Fibroblast of lung (primary cell): ENCODE measurements around the gene FBF1. TPM values are rescaled to one million over a fixed set of nuclear protein-coding genes. Genes with fewer than 3 reads are reported as not detected.
"Not testable (repeated sequence)": the region's sequence is repeated elsewhere in the genome, so short reads cannot be mapped to it uniquely, and the experiment has no call there.

Source experiments
- DNase-seq, 2 donors: peaks; one replicate each; pipeline versions ENCODE4 v3.0.0 to v3.0.0-alpha.2; 2010; ENCODE audit warnings: low read depth in 2 of 2
- H2AFZ ChIP-seq: 2 replicates; pipeline ENCODE4 v1.5.1; 2012; ENCODE audit warnings: low read length, control low read depth, inconsistent platforms
- H3K27ac ChIP-seq: 2 replicates; pipeline ENCODE4 v1.5.1; 2011; ENCODE audit warnings: low read length, control low read depth; ENCODE audit not compliant: insufficient read depth
- H3K27me3 ChIP-seq: 2 replicates; pipeline ENCODE4 v1.5.1; 2011; ENCODE audit warnings: mild to moderate bottlenecking, low read length; ENCODE audit not compliant: control insufficient read depth, insufficient read depth
- H3K36me3 ChIP-seq: 2 replicates; pipeline ENCODE4 v1.5.1; 2011; ENCODE audit warnings: low read length; ENCODE audit not compliant: control insufficient read depth, insufficient read depth
- H3K4me1 ChIP-seq: 2 replicates; pipeline ENCODE4 v1.5.1; 2011; ENCODE audit warnings: low read length; ENCODE audit not compliant: control insufficient read depth, insufficient read depth; ENCODE audit errors: extremely low read depth
- H3K4me2 ChIP-seq: 2 replicates; pipeline ENCODE4 v1.5.1; 2011; ENCODE audit warnings: low read length, control low read depth; ENCODE audit not compliant: insufficient read depth; ENCODE audit errors: extremely low read depth
- H3K4me3 ChIP-seq, 4 experiments: fragments of 200-600 bp in 1 of 4; sonication (generic) in 1 of 4; replicated peaks in 1 of 4; 2 replicates each; pipeline ENCODE4 v1.5.1; 2011 to 2016; ENCODE audit warnings: low read length in 4 of 4, low read depth in 3 of 4, mild to moderate bottlenecking in 3 of 4, control low read depth in 2 of 4, inconsistent platforms in 1 of 4, mixed read lengths in 1 of 4; ENCODE audit not compliant: insufficient read depth in 1 of 4; ENCODE audit errors: control extremely low read depth in 1 of 4
- H3K79me2 ChIP-seq: 2 replicates; pipeline ENCODE4 v1.5.1; 2012; ENCODE audit warnings: mild to moderate bottlenecking, low read length, inconsistent platforms; ENCODE audit not compliant: control insufficient read depth, insufficient read depth
- H3K9ac ChIP-seq: 2 replicates; pipeline ENCODE4 v1.5.1; 2011; ENCODE audit warnings: mild to moderate bottlenecking, low read length, control low read depth; ENCODE audit not compliant: insufficient read depth
- H3K9me3 ChIP-seq: 2 replicates; pipeline ENCODE4 v1.5.1; 2012; ENCODE audit warnings: low read depth, low read length; ENCODE audit not compliant: control insufficient read depth, insufficient read depth
- H4K20me1 ChIP-seq: 2 replicates; pipeline ENCODE4 v1.5.1; 2011; ENCODE audit warnings: low read length; ENCODE audit not compliant: control insufficient read depth, insufficient read depth; ENCODE audit errors: extremely low read depth
- EZH2 ChIP-seq: IDR thresholded peaks from 2 replicates; pipeline ENCODE4 v1.5.1; 2012; ENCODE audit warnings: low read length, control low read depth, mild to moderate bottlenecking; ENCODE audit errors: missing control alignments
- polyA plus RNA-seq, 2 donors: library from polyadenylated mRNA; depleted of rRNA in 1 of 2; stranded (reverse) in 1 of 2; unstranded in 1 of 2; fragments of >200 nt; gene quantifications; 2 replicates each; pipeline ENCODE4 v1.2.1, GENCODE V29; 2011 to 2012; ENCODE audit warnings: missing spikeins in 1 of 2
- total RNA-seq: library from RNA; depleted of rRNA; stranded (reverse); fragments of >200 nt; gene quantifications from 2 replicates; pipeline ENCODE4 v1.2.1, GENCODE V29; 2014
- TF ChIP-seq, protein P1 (sequence below), 2 donors: IDR thresholded peaks in 1 of 2; conservative IDR thresholded peaks in 1 of 2; 1 replicate in 1 of 2; 2 replicates in 1 of 2; pipeline ENCODE4 v1.5.1; 2011 to 2012; ENCODE audit warnings: low read length in 2 of 2, control low read depth in 1 of 2, inconsistent platforms in 1 of 2, low read depth in 1 of 2, mild to moderate bottlenecking in 1 of 2

The FBF1 gene
- total and polyA plus RNA-seq, 2 donors (not counting 1 experiment from before 2014, with no cell fraction given), result 1.6 to 11.2 TPM

DNA sequence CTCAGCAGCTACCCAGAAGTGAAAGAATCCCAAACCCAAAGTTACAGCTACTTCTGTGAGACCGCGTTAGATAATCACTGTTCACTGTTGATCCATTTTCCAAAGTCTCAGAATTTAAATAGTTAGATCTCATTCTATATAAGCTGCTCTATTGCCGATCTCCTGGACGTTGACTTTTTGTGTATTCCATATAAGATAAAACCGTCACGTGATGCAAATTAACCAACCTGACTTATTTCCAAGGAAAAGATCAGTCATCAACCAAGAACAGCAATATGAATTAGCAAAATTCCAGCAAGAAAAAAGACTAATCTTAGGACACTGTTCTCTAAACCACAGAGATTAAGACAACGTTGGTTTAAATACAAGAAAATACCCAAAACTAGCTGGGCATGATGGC lies 29.8 kb upstream of the FBF1 start:
- Histone ChIP-seq H2AFZ (no peak overlapping the region), H4K20me1 (no peaks in the 10 kb centered on the region), H3K27ac (no peak overlapping the region), H3K36me3 (no peaks in the 10 kb centered on the region), H3K79me2 (no peaks in the 10 kb centered on the region), H3K4me3 (no peak overlapping the region), H3K9me3 (no peaks in the 10 kb centered on the region), H3K4me1 (no peaks in the 10 kb centered on the region), H3K4me2 (no peak overlapping the region), H3K9ac (no peak overlapping the region), H3K27me3 (no peaks in the 10 kb centered on the region)
- no peak for TF ChIP-seq EZH2
- TF ChIP-seq, protein P1, sequence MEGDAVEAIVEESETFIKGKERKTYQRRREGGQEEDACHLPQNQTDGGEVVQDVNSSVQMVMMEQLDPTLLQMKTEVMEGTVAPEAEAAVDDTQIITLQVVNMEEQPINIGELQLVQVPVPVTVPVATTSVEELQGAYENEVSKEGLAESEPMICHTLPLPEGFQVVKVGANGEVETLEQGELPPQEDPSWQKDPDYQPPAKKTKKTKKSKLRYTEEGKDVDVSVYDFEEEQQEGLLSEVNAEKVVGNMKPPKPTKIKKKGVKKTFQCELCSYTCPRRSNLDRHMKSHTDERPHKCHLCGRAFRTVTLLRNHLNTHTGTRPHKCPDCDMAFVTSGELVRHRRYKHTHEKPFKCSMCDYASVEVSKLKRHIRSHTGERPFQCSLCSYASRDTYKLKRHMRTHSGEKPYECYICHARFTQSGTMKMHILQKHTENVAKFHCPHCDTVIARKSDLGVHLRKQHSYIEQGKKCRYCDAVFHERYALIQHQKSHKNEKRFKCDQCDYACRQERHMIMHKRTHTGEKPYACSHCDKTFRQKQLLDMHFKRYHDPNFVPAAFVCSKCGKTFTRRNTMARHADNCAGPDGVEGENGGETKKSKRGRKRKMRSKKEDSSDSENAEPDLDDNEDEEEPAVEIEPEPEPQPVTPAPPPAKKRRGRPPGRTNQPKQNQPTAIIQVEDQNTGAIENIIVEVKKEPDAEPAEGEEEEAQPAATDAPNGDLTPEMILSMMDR (conservative IDR thresholded peaks at IDR 0.05 in 1 of 2, IDR thresholded peaks at IDR 0.05 in 1 of 2; ENCODE audit: low read depth in 1 of 2, low read length in 2 of 2), result no peak
- no peak for DNase-seq

DNA sequence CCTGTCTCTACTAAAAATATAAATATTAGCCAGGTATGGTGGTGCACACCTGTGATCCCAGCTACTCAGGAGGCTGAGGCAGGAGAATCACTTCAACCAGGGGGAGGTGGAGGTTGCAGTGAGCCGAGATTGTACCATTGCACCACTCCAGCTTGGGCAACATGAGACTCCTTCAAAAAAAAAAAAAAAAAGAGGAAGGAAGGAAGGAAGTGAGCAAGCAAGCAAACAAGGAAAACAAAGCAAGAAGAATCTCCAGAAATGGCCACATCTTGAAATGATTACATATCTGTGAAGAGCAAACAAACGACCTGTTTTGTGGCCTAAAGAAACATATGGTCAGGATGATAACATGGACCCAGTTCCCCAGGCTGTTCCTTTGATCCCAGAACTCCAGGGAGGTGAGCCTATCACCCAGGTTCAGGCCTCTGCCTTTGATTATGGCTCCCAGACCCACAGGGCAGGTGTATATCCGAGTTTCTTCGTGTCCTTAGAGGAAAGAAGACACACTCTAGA lies 29.2 kb upstream of the FBF1 start:
- no peaks in the 10 kb centered on the region for H3K27me3 ChIP-seq
- no peak overlapping the region for H3K9ac ChIP-seq
- no peaks in the 10 kb centered on the region for H3K9me3 ChIP-seq
- no peak for DNase-seq
- H3K4me2 ChIP-seq, result no peak overlapping the region
- TF ChIP-seq EZH2, result no peak
- TF ChIP-seq, protein P1 (conservative IDR thresholded peaks at IDR 0.05 in 1 of 2, IDR thresholded peaks at IDR 0.05 in 1 of 2; ENCODE audit: low read depth in 1 of 2, low read length in 2 of 2), result no peak
- no peak overlapping the region for H3K4me3 ChIP-seq
- no peak overlapping the region for H2AFZ ChIP-seq
- no peaks in the 10 kb centered on the region for H4K20me1 ChIP-seq
- no peak overlapping the region for H3K27ac ChIP-seq
- no peaks in the 10 kb centered on the region for H3K36me3 ChIP-seq
- no peaks in the 10 kb centered on the region for H3K79me2 ChIP-seq
- H3K4me1 ChIP-seq, result no peaks in the 10 kb centered on the region

DNA sequence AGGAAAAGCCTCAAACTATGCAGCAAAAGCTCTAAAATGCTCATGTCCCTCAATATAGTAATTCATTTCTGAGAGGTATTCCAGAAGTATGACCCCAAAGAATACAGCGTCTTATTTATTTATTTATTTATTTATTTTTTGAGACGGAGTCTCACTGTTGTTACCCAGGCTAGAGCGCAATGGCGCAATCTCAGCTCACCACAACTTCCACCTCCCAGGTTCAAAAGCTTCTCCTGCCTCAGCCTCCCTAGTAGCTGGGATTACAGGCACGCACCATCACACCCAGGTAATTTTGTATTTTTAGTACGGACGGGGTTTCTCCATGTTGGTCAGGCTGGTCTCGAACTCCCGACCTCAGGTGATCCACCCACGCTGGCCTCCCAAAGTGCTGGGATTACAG lies 28.2 kb upstream of the FBF1 start:
- H3K27ac ChIP-seq, H3K36me3 ChIP-seq, H3K9ac ChIP-seq, H4K20me1 ChIP-seq, H2AFZ ChIP-seq, H3K27me3 ChIP-seq, H3K4me3 ChIP-seq, H3K4me2 ChIP-seq, H3K9me3 ChIP-seq, H3K4me1 ChIP-seq, H3K79me2 ChIP-seq, DNase-seq: not testable (repeated sequence)
